Mesothelial cell of epicardium (in vitro differentiated cells): ENCODE data around the gene STMND1. TPM values are rescaled to one million over a fixed set of nuclear protein-coding genes. Genes with fewer than 3 reads are reported as not detected.

Experiments
- DNase-seq, 2 experiments: peaks; one replicate each; pipeline ENCODE4 v3.0.0; 2021; ENCODE audit warnings: low spot score in 2 of 2; ENCODE audit not compliant: unreplicated experiment in 2 of 2
- H3K27ac Mint-ChIP-seq: 2 replicates; pipeline ENCODE4 v1.8.0; 2021; ENCODE audit warnings: mixed read lengths
- H3K27me3 Mint-ChIP-seq: 2 replicates; pipeline ENCODE4 v1.8.0; 2021; ENCODE audit warnings: low read depth, mixed read lengths
- H3K36me3 Mint-ChIP-seq: 2 replicates; pipeline ENCODE4 v1.8.0; 2021; ENCODE audit warnings: mixed read lengths
- H3K4me1 Mint-ChIP-seq: 2 replicates; pipeline ENCODE4 v1.8.0; 2021; ENCODE audit warnings: mixed read lengths
- H3K4me3 Mint-ChIP-seq: 2 replicates; pipeline ENCODE4 v1.8.0; 2021; ENCODE audit warnings: mild to moderate bottlenecking, moderate library complexity, mixed read lengths
- H3K9me3 Mint-ChIP-seq: 2 replicates; pipeline ENCODE4 v1.8.0; 2021; ENCODE audit warnings: mixed read lengths
- CTCF ChIP-seq: fragments of 200-600 bp; sonication (generic); IDR thresholded peaks from one replicate; pipeline ENCODE4 v1.5.0; 2021; ENCODE audit warnings: antibody characterized with exemption; ENCODE audit not compliant: unreplicated experiment
- total RNA-seq: library from RNA; stranded (reverse); gene quantifications from 3 replicates; pipeline ENCODE4 v1.2.1, GENCODE V29; 2021

STMND1 gene
- total RNA-seq, 1 donor from 2014 or later: 0.38 TPM

- DNase-seq: no peak
- Mint-ChIP-seq H3K27ac (no peak overlapping the region), H3K9me3 (peaks cover 36% of the 10 kb centered on the region), H3K4me3 (no peak overlapping the region), H3K36me3 (peaks cover 1% of the 10 kb centered on the region), H3K4me1 (peaks cover 8% of the 10 kb centered on the region), H3K27me3 (no peaks in the 10 kb centered on the region)
- TF ChIP-seq CTCF: no peak
Measured at GRCh38 chr6:17132967-17133366, 31.1 kb downstream of the STMND1 start.

GRCh38 chr6:17138033-17138432, 36.2 kb downstream of the STMND1 start:
- no peak for TF ChIP-seq CTCF
- no peak for DNase-seq
- H3K4me3 Mint-ChIP-seq: no peak overlapping the region

GRCh38 chr6:17144016-17144415, 42.2 kb downstream of the STMND1 start:
- no peaks in the 10 kb centered on the region for H3K4me1 Mint-ChIP-seq
- no peak overlapping the region for H3K27ac Mint-ChIP-seq
- no peak for DNase-seq
- no peak for TF ChIP-seq CTCF
- no peaks in the 10 kb centered on the region for H3K27me3 Mint-ChIP-seq
- peaks cover 3% of the 10 kb centered on the region for H3K36me3 Mint-ChIP-seq
- peaks cover 39% of the 10 kb centered on the region for H3K9me3 Mint-ChIP-seq
- no peak overlapping the region for H3K4me3 Mint-ChIP-seq

More at GRCh38 chr6:17138033-17138432, 36.2 kb downstream of the STMND1 start:
- peaks cover 54% of the 10 kb centered on the region for H3K9me3 Mint-ChIP-seq
- H3K27ac Mint-ChIP-seq: no peak overlapping the region
- no peaks in the 10 kb centered on the region for H3K27me3 Mint-ChIP-seq
- H3K4me1 Mint-ChIP-seq: no peaks in the 10 kb centered on the region
- peaks cover 3% of the 10 kb centered on the region for H3K36me3 Mint-ChIP-seq

GRCh38 chr6:17149571-17149970, 47.7 kb downstream of the STMND1 start:
- TF ChIP-seq CTCF: no peak
- Mint-ChIP-seq H3K36me3 (no peaks in the 10 kb centered on the region), H3K27me3 (no peaks in the 10 kb centered on the region), H3K27ac (no peak overlapping the region), H3K4me3 (no peak overlapping the region), H3K9me3 (peaks cover 28% of the 10 kb centered on the region), H3K4me1 (no peaks in the 10 kb centered on the region)
- DNase-seq: no peak

- Mint-ChIP-seq H3K9me3 (peaks cover 26% of the 10 kb centered on the region), H3K4me1 (no peaks in the 10 kb centered on the region), H3K4me3 (no peak overlapping the region), H3K27ac (no peak overlapping the region), H3K36me3 (no peaks in the 10 kb centered on the region), H3K27me3 (no peaks in the 10 kb centered on the region)
- TF ChIP-seq CTCF: no peak
- no peak for DNase-seq
Measured at GRCh38 chr6:17150096-17150495, 48.2 kb downstream of the STMND1 start.

- no peak overlapping the region for H3K4me3 Mint-ChIP-seq
- H3K9me3 Mint-ChIP-seq: peaks cover 23% of the 10 kb centered on the region
- no peak overlapping the region for H3K27ac Mint-ChIP-seq
- H3K4me1 Mint-ChIP-seq: no peaks in the 10 kb centered on the region
- TF ChIP-seq CTCF: no peak
- no peak for DNase-seq
- no peaks in the 10 kb centered on the region for H3K27me3 Mint-ChIP-seq
- H3K36me3 Mint-ChIP-seq: no peaks in the 10 kb centered on the region
Measured at GRCh38 chr6:17151888-17152287, 50.0 kb downstream of the STMND1 start.
